HG02981 (cell line): ENCODE results near the gene SMIM35.

Experiments
- ATAC-seq: cut with Tn5 transposase; IDR thresholded peaks from one replicate; pipeline ENCODE4 v1.9.1; 2021; ENCODE audit warnings: mild to moderate bottlenecking, moderate library complexity; ENCODE audit not compliant: unreplicated experiment

SMIM35 gene

GRCh38 chr11:118111019-118111743 lies 24.4 kb upstream of the SMIM35 start:
- ATAC-seq = no peak

- no peak for ATAC-seq
Measured at GRCh38 chr11:118109231-118109630, 22.5 kb upstream of the SMIM35 start.

GRCh38 chr11:118108513-118108912 lies 21.8 kb upstream of the SMIM35 start:
- no peak for ATAC-seq

- ATAC-seq = no peak
Measured at GRCh38 chr11:118106789-118107335, 20.1 kb upstream of the SMIM35 start.

- ATAC-seq = no peak
Measured at GRCh38 chr11:118105657-118106305, 19.0 kb upstream of the SMIM35 start.

- ATAC-seq = no peak
Measured at GRCh38 chr11:118104491-118104890, 17.7 kb upstream of the SMIM35 start.

GRCh38 chr11:118102721-118103261 lies 16.0 kb upstream of the SMIM35 start:
- no peak for ATAC-seq

- ATAC-seq = no peak
Measured at GRCh38 chr11:118100691-118101232, 14.0 kb upstream of the SMIM35 start.

GRCh38 chr11:118099838-118100556 lies 13.2 kb upstream of the SMIM35 start:
- ATAC-seq = no peak

GRCh38 chr11:118098996-118099837 lies 12.5 kb upstream of the SMIM35 start:
- ATAC-seq = no peak

GRCh38 chr11:118095967-118096367 lies 9.2 kb upstream of the SMIM35 start:
- ATAC-seq = no peak

GRCh38 chr11:118095493-118095892 lies 8.7 kb upstream of the SMIM35 start:
- ATAC-seq = no peak

- ATAC-seq = no peak
Measured at GRCh38 chr11:118092907-118093571, 6.3 kb upstream of the SMIM35 start.

GRCh38 chr11:118091690-118092089 lies 4.9 kb upstream of the SMIM35 start:
- ATAC-seq = no peak

GRCh38 chr11:118090545-118091162 lies 3.9 kb upstream of the SMIM35 start:
- ATAC-seq = no peak

- no peak for ATAC-seq
Measured at GRCh38 chr11:118088531-118088930, 1.8 kb upstream of the SMIM35 start.

- ATAC-seq = no peak
Measured at GRCh38 chr11:118087931-118088330, 1.2 kb upstream of the SMIM35 start.

- no peak for ATAC-seq
Measured at GRCh38 chr11:118084656-118085055, 2.1 kb downstream of the SMIM35 start.

GRCh38 chr11:118084247-118084646 lies 2.5 kb downstream of the SMIM35 start:
- ATAC-seq = no peak
